GM10266 (cell line): ENCODE data around the gene MED25.

Experiments
- DNase-seq: peaks from one replicate; pipeline ENCODE4 v3.0.0; 2012; ENCODE audit errors: extremely low spot score
- CTCF ChIP-seq: IDR thresholded peaks from 2 replicates; pipeline ENCODE4 v1.5.1; 2012; ENCODE audit warnings: mild to moderate bottlenecking, low read depth; ENCODE audit not compliant: control insufficient read depth, insufficient read depth; ENCODE audit errors: missing control alignments

The MED25 gene

DNA sequence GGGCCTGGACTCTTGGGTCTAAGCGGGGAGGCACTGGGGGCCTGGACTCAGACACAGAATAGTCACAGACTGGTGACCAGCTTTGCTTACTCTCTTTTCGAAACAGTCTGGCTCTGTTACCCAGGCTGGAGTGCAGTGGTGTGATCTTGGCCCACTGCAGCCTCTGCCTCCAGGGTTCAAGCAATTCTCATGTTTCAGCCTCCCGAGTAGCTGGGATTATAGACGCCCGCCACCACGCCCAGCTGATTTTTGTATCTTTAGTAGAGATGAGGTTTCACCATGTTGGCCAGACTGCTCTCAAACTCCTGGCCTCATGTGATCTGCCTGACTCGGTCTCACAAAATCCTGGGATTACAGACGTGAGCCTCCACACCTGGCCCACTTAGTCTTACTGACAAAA lies 11.1 kb downstream of the MED25 start:
- no peak for DNase-seq
- TF ChIP-seq CTCF = no peak

DNA sequence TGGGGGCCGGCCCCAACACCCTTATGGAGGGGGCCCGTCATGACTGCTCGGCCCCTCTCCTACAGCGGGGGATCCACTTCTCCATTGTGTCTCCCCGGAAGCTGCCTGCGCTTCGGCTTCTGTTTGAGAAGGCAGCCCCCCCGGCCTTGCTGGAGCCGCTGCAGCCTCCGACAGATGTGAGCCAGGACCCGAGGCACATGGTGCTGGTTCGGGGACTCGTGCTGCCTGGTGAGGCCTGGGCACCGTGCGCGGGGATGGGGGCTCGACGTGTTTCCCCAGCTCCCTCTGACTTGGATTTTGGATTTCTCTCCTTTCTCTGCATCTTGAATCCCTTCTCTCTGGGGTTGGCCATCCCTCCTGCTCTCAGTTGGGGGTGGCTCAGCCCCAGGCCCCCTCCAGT lies 11.6 kb downstream of the MED25 start:
- no peak for TF ChIP-seq CTCF
- no peak for DNase-seq

DNA sequence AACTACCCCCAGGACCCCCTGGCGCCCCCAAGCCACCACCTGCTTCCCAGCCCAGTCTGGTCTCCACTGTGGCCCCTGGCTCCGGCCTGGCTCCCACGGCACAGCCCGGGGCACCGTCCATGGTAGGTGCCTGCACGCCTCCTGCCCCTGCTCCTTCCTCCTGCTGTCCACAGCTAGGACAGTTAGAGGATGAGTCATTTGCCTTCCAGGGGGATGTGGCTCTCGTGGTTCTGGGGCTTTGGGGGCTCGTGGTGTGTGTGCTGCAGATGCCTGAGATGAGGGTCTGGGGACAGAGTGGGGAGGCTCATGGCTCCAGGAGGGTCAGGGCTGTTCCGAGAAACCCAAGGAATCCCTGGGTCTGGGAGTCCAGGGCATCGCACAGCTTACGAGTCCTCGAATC lies 12.7 kb downstream of the MED25 start:
- no peak for DNase-seq
- no peak for TF ChIP-seq CTCF

DNA sequence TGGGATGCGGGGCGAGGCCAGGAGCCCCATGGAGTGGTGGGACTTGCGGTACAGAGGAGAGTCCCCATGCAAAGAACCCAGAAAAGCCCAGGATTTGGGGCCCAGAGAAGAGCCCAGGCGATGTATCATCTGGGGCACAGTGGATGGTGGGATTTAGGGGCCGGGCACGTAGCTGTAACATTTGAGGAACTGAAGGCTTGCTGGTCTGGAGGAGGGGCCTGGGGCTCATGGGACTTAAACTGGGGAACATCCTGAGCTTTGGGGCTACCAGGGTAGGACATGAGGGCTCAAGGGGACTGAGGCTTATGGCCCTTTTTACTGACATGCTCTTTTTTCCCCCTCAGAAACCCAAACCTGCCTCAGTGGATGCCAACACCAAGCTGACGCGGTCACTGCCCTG lies 13.5 kb downstream of the MED25 start:
- no peak for TF ChIP-seq CTCF
- no peak for DNase-seq

DNA sequence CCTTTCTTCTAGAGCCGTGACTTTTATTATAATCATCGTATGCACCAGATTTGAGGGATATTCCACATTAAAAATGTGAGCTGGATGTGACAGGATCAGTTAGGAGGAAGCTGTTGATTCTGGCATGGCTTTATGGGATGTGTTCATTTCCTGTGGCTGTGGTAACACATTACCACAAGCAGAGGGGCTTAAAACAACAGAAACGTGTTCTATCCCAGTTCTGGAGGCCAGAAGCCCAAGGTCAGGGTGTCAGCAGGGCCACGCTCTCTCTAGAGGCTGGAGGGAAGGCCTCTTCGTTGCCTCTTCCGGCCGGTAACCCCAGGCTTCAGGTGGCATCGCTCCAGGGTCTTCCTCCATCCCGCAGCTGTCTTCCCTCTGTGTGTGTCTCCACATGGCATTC lies 14.5 kb downstream of the MED25 start:
- no peak for DNase-seq
- no peak for TF ChIP-seq CTCF

- DNase-seq = no peak
- no peak for TF ChIP-seq CTCF
Measured at GRCh38 chr19:49833599-49833998, 15.5 kb downstream of the MED25 start.

- TF ChIP-seq CTCF = no peak
- no peak for DNase-seq
Measured at GRCh38 chr19:49835562-49835961, 17.5 kb downstream of the MED25 start.
